Stimulated activated CD4-positive, alpha-beta T cell treated with anti-CD3 and anti-CD28 coated beads, Interleukin-1b, Interleukin-23, amount 100 ng/mL, for 48 hours (primary cell): ENCODE results near the gene ZSWIM6.
A peak's percentile ranks its signal among the peaks of the same experiment; 100 is the strongest.
"Not testable (repeated sequence)": the region's sequence is repeated elsewhere in the genome, so short reads cannot be mapped to it uniquely, and the experiment has no call there.

ENCODE experiments used
- DNase-seq: peaks from one replicate; pipeline ENCODE4 v3.0.0-alpha.2; 2020

ZSWIM6 gene

DNA sequence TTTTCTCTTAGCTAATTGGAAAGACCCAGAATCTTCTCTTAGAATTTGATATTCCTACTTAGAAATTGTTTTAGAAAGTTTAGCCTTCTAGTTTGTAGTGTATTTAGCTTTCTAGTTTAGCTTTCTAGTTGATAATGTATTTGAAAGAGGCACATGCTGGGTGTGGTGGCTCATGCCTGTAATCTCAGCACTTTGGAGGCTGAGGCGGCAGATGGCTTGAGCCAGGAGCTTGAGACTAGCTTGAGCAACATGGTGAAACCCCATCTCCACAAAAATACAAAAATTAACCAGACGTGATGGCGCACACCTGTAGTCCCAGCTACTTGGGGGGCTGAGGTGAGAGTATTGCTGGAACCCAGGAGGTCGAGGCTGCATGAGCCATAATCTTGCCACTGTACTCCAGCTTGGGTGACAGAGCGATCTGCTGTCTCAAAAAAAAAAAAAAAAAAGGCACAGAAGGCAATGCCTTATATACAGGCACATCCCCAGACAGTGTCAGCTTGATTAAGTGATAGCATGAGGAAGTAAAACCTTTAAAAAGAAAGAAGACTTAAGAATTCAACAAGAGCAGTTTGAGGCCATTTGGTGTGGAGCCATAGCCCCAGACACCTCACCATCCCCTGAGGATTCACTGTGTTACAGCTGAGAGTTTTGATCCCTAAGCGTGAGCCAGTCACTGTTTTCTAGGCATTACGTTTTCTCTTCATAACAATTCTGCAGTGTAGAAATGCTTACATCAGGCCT is 34.6 kb downstream of the ZSWIM6 start:
- no peak for DNase-seq

DNA sequence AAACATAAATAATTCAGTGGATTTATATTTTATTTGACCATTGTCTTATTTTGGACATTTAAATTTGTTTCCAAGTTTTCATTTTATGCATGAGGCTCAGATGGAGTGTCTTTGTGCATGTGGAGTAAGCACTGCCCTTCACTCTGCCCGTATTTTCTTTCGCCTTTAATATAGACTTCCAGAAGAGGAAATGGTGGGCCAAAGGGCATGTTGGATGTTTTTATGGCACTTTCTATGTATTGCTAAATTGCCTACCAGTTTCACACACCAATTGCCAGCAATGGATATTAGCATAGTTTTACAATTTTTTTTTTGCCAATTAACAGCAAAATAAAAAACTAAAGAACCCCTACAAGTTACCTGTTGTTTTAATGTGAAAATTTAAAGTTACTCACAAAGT is 38.4 kb downstream of the ZSWIM6 start:
- DNase-seq: no peak

DNA sequence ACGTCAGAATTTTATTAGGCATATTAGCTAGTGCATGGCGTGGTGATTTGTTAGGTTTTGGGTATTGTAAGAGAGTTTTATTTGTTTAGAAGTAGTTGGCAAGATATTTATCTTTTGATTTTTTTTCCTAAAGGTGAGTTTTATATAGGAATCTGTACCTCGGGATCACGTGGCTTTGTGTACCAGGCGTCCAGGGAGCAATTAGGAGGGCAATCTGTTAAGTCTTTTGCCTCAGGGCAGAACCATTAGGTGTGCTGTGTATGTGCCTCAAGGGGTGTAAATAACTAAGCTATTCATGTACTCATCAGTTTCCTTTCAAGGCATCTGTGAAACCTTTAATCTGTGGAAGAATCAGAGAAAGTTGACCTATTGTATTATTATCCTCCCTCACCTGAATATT is 39.4 kb downstream of the ZSWIM6 start:
- DNase-seq: no peak

DNA sequence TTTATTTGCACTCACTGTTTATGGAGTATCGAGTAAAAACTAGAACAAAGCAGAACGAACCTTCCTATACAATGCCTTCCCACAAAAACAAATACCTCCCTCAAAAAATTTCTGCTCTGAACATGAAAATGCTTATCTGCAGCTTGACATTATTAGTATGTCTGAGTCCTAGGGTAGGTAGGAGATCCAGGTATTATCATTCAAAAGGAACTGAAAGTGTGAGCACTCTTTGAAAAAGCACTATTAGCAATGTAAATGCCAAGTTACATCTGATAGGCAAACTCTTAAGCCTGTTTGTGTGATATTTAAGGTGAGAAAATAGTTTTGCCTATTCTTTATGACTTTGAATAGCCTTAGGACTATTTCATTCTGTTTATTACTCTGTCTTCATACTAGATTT is 47.6 kb downstream of the ZSWIM6 start:
- DNase-seq: no peak

DNA sequence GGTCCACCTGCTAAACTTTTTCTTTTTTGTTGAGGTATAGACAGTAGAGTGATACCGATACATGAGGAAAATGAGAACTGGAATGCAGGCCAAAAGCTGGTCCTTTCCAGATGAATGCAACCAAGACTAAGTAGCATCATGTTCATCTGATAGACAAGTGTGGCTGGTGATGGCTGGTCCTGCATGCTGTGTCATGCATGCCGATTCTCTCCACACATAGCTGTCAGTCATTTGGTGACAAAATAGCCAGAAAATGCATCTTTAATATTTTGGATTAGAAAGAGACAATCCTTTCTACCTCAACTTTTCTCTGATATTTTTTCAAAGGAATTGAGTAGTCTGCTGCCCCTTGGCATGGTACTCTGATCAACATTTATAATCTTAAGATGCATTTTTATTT is 49.9 kb downstream of the ZSWIM6 start:
- DNase-seq: no peak

DNA sequence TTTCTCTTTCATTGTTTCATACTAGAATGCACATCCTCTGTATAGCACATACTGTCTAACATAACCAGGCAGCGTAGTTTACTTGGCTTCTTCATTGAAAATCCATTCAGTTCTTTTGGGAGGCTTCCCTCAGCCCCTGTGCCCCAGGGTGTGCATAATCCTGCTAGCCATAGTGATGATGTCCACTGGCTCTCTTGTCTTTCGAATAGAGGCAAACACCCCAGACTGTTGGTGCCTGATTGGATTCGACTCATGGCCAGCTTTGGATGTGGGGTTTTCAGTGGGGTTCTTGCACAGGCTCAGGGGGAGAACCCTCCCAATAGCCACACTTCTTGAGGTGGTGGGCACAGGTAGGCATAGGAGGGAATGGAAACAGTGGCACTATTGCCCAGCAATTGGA is 53.6 kb downstream of the ZSWIM6 start:
- no peak for DNase-seq

DNA sequence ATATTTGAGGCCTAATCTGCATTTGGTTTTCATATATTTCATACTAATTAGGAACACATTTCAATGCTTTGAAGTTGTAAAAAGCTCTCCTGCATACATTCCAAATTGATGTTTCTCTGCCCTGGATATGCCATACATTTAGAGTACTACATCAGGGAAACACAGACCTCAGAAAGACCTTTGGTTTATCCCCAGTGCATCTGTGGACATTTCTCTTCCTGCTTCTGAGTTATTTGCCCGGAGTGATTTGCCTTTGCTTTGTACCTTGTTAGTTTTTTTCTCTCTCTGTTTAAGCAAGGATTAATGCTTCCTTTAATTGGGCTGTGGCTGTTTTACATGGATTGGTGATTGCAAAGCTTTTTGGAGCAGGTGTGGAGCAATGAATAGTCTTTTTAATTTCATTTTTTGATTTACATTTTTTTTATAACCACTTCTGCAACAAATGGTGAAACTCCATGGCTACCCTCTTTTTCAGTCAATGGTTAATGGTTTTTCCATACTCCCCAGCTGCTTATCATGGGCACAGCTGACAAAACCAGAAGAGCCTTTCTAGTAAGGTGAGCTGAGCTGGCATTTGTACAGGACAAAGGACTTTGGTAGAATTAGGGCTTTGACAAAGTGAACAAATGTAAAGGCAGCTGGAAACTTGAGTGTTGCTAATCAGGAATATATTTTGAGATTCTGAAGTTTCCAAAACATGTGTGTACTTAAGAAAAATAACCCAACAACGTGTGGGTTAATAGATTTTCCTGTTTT is 54.2 kb downstream of the ZSWIM6 start:
- no peak for DNase-seq

DNA sequence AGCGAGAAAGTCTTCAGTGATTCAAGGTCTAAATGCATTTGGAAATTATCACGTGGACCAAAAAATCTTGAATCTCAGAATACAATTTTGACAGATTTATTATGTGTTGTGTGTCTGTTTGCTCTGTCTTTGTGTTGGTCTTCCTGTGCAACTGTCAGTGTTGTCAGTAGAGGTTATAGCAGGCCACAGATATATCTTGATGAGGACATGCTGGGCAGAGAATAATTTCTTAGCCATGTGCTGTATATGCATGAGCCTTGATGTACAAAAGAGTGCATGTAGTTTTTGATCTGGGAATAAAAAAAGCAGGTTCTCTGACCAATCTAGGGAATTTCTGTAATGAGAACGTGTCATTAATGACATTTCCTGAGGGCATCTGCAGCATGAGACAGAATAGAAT is 57.6 kb downstream of the ZSWIM6 start:
- DNase-seq: no peak

DNA sequence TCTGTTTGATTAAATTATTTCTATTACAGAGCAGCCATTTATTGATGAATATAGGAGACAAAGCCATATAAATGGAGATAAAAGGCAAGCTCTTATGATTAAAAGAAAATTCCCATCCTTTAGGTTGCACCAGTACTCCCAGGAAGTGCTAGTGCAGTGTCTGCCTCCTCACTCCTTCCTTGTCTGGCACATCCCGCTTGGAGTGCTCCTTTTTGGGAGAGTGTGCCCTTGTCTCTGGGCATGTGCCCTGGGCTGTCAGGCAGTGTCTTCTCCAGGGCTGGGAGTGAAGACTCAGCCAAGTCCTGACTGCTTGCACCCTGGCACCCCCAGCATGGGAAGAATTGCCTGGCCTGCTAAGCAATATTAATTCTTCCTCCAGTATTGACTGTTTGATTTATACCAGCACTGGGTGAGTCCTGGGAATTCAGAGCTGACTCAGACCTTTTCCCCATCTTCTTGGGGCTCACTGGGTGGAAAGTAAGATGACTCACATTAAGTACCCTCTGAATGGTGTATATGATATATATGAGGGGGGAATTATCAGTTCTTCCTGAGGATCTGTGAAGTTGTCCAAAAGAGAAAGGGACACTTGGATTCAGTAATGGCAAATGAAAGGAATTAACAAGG is 62.1 kb downstream of the ZSWIM6 start:
- DNase-seq: no peak

DNA sequence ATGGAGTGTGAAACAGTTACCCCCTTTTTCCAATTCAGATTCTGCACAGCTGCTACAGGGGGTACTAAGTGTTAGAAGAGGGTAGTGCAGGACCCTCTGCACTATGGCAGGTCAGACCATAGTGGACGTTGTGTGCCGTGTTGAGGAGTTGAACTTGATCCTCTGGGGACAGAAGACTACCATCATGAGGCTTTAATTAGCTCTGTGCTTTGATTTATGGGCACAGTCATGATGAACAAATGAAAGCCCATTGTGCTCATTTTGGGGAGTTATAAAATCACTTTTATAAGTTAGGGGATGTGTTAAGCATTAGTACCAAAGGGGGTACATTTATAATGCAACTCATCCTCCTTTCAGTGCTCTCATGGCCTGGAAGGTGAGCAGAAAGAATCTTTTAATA is 62.7 kb downstream of the ZSWIM6 start:
- no peak for DNase-seq

DNA sequence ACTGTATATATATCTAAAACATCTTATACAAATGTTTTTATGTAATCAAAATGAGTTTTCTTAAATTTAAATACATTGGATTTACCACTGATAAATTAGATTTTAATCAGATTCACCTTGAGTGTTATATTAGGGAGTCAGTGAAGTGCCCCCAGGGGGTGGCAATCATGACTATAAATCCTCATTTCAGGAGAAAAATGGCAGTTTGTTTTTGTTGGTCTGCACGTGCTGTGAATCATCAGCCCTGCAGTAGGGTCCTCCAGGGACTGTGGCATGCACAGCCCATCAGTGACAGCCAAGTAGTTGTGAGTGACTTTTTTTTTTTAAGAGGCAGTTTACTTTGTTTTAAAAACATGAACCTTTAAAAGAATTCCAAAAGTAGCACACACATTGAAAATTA is 65.2 kb downstream of the ZSWIM6 start:
- DNase-seq: no peak

DNA sequence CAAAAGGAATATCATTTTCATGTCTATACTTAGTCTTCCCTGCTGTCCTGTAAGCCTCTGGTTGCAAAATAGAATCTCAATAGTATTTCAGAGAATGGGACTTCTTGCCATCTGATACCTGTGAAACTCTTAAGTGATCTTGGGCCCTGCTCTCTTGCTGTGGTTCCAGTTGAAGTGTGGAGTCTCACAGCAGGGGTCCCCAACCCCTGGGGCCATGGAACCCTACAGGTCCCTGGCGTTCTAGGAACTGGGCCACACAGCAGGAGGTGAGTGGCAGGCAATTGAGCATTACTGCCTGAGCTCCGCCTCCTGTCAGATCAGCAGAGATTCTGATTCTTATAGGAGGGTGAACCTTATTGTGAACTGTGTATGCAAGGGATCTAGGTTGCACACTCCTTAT is 65.9 kb downstream of the ZSWIM6 start:
- DNase-seq: no peak

DNA sequence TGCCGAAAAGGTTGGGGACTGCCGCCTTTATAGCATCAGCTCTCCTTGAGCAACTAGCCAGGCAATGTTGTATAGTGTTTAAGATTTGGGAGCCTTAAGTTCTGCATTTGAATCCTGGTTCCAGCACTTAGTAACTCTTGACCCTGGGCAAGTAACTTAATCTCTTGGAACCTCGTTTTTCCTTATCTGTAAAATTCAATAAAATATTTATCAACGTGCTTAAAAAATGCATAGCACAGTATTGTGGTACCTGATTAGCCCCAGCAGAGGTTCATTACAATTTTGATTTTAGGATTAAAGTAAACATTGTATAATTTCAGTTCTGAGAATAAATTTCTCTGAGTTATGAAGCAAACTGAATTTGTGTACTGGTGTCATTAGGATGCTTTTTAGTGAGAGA is 66.4 kb downstream of the ZSWIM6 start:
- no peak for DNase-seq

DNA sequence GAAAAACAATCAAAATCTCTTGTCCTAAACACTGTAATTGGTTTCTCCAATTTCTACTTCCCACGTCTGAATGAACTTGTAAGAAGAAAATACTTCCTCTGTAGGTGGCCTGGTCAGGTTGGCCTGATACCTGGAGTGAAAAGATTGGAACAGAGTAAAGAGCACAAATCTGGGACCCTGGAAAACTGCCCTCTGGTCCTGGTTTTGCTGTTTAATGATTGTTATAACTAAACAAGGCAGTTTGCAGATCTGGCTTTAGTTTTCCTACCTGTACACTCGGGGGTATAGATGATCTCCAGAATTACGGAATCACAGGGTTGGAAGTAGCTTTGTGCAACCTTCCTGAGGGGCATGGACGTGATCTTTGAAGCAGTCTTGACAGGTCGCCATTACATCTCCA is 67.6 kb downstream of the ZSWIM6 start:
- no peak for DNase-seq

DNA sequence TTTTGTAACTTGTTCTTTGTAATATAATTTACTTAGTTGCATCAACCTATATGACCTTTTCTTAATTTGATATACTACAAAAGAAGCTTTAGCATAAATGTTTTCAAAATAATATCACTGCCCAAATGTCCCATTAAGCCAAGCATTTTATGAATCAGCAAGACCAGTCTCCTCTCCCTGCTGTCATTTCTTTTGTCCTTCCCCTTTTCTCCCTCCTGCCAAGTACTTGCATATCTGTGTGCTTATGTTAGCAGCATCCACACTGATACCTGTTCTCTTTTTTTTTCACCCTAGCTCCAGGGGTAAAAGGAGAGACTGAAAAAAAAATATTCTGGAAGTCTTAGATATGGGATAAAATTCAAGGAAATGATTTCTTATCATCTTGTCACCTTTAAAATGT is 69.7 kb downstream of the ZSWIM6 start:
- DNase-seq: no peak

DNA sequence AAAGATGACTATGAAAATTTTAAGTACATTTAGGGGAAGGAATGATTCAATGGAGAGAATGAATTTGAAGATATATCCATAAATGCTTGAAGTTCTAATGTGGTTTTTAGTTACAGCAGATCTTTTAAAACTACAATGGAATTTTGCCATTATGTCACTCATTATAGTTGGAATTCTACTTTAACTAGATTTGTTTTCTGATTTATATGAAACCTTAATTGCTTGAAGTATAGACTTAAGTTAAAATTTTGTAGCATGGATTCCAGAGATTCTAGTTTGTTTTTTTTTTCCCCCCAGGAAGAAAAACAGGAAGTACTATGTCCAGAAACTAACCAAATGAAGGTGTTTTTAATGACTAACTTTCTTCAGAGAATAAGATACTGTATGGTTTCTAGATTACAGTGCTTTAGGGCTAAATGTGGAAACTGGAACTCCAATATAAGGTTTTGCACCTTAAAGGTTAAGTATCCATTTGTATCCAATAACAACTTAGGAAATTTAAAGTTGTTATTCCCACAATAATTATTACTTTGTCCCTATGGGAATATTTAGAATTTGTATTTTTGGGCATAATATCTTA is 70.3 kb downstream of the ZSWIM6 start:
- no peak for DNase-seq

DNA sequence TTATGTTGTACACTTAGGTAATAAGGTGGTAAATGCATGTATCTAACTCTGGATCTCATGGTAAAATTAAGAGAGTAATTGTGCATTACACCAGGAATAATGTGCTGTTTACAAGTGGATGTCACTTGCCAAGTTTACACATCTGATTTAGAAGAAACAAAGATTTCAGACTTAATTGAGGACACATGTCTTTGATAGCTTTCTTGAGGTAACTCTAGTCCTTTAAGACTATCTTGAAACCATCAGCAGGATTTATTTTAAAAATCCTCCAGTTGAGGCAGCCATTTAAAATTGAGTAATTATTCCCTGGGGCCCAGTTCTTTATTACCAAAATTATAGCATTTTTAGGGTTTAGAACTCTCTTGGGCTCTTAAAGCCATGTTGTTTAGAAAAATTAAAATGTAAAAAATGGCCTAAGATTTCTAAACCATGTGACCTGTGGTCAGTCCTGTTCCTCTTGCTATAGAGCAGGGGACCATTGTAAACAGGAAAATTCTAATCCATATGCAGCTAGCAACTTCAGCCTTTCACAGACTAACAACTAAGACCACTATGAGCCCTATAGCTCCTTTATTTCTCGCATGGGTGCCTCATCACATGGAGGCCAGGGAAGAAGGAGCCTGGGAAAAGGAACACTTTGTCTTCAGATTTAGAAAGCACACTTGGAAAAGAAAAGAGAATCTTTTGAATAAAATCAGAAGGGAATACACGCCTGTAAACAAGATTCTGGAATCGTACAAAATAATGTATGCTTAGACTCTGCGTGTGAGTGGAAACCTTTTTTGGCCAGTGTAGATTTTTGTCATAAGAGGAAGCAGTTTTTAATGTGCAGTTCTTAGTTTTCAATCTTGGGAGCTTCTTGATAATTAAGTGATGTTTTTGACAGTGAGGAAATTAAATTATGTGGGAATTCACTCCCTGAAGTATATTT is 71.2 kb downstream of the ZSWIM6 start:
- no peak for DNase-seq

DNA sequence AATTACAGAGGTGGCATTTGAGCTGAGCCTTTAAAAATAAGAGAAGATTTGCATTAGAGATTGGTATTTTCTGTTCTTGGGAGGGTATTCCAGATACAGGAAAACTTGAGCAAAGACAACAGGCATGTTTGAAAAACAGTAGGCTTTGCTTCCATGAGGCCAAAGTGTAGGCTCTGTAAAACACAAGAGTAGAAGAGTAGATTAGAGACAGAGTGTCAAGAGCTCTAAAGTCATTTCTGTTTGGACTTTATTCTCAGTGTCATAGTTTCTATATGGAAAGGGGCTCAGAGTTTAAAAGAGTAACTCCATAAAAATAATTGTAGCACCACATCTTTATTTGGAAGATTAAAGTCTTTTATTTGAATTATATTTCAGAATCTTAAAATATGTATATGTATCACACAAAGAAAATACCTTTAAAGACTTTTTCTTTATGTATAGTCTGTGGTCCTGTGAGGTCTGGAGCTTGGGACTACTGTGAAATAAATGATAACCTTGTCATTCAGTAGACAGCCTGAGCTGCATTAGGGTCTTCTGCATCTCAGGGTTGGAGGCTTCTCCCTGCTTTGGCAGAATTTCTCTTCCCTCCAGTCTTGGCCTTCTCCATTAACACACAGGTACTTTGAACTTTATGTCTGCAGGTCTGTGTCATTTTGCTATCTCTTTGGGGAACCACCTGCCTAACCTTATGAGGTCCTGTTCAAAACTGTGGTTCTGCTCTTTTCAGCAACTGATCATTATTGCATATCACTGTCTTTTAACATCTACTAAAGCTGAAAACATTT is 73.6 kb downstream of the ZSWIM6 start:
- DNase-seq: no peak

DNA sequence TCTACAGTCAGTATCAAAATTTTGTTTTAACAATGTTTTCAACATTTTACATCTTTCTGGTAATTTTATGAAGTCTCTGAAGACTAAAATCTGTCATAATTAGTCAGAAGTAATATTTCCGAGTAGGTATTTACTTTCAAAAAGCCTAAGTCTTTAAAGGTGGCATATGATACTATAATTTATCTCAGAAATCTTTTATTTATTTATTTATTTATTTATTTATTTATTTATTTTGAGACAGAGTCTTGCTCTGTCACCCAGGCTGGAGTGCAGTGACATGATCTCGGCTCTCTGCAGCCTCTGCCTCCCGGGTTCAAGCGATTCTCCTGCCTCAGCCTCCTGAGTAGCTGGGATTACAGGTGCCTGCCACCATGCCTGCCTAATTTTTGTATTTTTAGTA is 74.4 kb downstream of the ZSWIM6 start:
- DNase-seq: not testable (repeated sequence)

DNA sequence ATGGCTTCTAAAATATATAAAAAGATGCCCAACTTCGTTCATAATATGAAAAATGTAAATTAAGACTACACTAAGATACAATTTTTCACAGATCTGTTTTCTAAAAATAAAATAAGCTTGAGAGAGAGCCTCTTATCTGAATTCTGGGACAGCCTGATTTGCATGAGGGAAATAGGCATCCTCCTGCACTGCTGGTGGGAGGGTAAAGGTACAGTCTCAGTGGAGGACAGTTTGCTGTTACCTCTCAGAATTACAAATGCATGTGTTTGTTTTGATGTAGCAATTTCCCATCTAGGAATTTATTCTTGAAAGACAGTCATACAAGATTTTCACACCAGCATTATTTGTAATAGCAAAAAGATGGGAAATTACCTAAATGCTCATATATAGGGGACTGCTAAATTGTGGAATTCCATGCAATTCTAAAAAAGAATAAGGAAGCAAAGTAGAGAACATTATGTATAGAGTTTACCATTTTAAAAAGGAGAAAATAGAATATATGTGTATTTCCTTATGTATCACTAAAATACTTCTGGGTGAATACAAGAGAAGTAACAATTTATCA is 75.7 kb downstream of the ZSWIM6 start:
- no peak for DNase-seq

DNA sequence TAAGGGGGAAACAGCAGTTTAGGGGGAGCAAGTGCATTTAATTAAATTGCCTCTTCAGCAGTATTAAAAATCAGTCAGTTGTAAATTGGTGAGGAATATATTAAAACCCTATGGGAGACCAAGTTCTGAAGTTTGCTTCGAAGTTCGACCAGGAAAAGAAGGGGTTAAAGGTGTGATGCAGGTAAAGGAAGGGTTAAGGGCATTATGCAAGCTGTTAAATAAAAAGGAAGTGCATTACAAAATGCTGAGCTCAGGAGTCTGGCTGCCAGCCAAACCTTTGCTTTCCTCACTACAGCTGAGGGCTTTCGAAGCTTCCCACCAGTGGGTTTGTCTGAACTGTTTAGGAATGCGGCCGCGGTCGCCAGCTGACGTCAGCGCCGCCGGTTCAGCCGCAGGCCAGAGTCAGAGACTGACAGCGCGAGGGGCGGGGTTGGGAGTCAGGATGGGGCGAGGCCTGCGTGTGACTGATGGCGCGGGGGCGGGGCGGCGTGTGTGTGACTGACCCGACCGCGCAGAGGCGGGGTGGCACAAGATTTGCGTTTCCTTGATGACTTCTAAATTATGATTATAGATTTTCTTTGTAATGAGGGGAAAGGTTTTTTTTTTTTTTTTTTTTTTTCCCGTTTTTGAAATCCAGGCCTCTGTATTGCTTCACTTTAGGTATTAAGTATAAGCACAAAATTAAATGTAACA is 76.6 kb downstream of the ZSWIM6 start:
- peak; percentile 96 for DNase-seq
